Measurements from ENCODE around the gene HRG. TPM values are rescaled to one million over a fixed set of nuclear protein-coding genes. Genes with fewer than 3 reads are reported as not detected.
"Not testable (repeated sequence)": the region's sequence is repeated elsewhere in the genome, so short reads cannot be mapped to it uniquely, and the experiment has no call there.

HRG gene
- total RNA-seq, 4 donors from 2014 or later: not detected

DNA sequence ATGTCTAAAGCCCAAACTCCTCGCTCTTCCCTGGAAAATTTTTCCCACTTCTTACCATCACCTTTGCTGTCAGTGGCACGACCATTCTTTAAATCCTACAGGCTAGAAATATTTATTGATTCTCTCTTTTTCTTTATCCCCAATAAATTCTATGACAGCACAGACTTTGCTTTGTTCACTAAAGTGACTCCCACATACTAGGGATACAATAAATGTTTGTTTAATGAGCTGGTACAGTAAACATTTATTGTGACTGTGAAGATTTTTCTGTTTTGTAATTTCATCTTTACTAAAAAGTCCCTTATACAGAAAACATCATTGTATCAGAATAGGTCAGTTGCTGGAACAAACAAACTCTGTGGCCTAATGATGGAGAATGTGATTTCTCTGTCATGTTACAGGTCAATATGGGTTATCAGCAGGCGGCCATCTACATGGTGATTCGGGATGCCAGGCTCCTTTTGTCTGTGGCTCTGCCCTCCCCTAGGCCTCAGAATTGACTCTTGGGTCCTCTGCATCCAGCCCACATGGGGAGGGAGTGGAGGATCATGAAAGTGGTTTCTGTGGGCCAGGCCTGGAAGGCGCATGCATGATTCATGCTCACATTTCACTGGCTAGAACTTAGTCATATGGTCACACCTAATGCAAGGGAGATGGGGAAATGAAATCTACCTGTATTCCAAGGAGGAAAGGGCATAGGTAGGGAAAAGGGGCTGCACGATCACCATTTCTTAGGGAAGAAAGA lies 28.6 kb downstream of the HRG start:
- H3K27ac ChIP-seq: no peak overlapping the region
- no peaks in the 10 kb centered on the region for H3K36me3 ChIP-seq
- ATAC-seq: no peak
- no peaks in the 10 kb centered on the region for H3K9me3 ChIP-seq
- 75 to 78% methylated on average over 4 to 6 of the region's 6 CpGs for WGBS, 2 donors (ENCODE audit: low coverage in 1 of 2)
- no peak overlapping the region for H3K4me3 ChIP-seq
- TF ChIP-seq POLR2AphosphoS5 (IDR thresholded peaks at IDR 0.05) (no peak), POLR2A (IDR thresholded peaks at IDR 0.05) (no peak), EP300 (IDR thresholded peaks at IDR 0.05) (no peak)
- TF ChIP-seq, protein P1, sequence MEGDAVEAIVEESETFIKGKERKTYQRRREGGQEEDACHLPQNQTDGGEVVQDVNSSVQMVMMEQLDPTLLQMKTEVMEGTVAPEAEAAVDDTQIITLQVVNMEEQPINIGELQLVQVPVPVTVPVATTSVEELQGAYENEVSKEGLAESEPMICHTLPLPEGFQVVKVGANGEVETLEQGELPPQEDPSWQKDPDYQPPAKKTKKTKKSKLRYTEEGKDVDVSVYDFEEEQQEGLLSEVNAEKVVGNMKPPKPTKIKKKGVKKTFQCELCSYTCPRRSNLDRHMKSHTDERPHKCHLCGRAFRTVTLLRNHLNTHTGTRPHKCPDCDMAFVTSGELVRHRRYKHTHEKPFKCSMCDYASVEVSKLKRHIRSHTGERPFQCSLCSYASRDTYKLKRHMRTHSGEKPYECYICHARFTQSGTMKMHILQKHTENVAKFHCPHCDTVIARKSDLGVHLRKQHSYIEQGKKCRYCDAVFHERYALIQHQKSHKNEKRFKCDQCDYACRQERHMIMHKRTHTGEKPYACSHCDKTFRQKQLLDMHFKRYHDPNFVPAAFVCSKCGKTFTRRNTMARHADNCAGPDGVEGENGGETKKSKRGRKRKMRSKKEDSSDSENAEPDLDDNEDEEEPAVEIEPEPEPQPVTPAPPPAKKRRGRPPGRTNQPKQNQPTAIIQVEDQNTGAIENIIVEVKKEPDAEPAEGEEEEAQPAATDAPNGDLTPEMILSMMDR (IDR thresholded peaks at IDR 0.05): no peak
- no peaks in the 10 kb centered on the region for H3K27me3 ChIP-seq
- H3K4me1 ChIP-seq: no peaks in the 10 kb centered on the region

GRCh38 chr3:186696522-186696921 lies 30.7 kb downstream of the HRG start:
- TF ChIP-seq POLR2AphosphoS5 (IDR thresholded peaks at IDR 0.05) (no peak), EP300 (IDR thresholded peaks at IDR 0.05) (no peak), POLR2A (IDR thresholded peaks at IDR 0.05) (no peak)
- TF ChIP-seq, protein P1 (IDR thresholded peaks at IDR 0.05): no peak
- WGBS, 2 donors (ENCODE audit: low coverage in 1 of 2): 88 to 90% methylated on average over 2 of the region's 2 CpGs
- H3K36me3 ChIP-seq: no peaks in the 10 kb centered on the region
- H3K4me3 ChIP-seq: no peak overlapping the region
- ATAC-seq: no peak
- H3K27me3 ChIP-seq: no peaks in the 10 kb centered on the region
- H3K9me3 ChIP-seq: no peaks in the 10 kb centered on the region
- H3K27ac ChIP-seq: no peak overlapping the region
- no peaks in the 10 kb centered on the region for H3K4me1 ChIP-seq

DNA sequence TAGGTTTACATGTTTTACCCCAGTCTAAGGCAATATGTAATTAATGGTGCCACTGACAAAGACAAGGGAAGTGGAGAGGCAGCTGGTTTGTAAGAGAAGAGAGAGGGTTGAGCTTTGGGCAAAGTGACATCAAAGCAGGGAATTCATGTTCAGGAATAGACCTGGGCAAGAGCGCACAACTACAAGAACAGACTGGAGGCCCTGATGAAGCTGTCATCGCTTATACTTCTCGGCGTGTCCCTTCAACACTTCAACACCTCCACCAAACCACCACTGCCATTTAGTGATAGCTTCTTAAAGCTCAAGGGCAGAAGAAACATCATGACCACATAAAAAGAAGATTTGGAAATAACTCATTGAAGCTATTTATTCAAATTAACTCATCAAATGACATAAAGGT lies 31.7 kb downstream of the HRG start:
- 88 to 91% methylated on average over 4 of the region's 4 CpGs for WGBS, 2 donors (ENCODE audit: low coverage in 1 of 2)
- TF ChIP-seq POLR2A (IDR thresholded peaks at IDR 0.05) (no peak), EP300 (IDR thresholded peaks at IDR 0.05) (no peak), POLR2AphosphoS5 (IDR thresholded peaks at IDR 0.05) (no peak)
- TF ChIP-seq, protein P1 (IDR thresholded peaks at IDR 0.05): no peak
- ATAC-seq: no peak
- Histone ChIP-seq H3K9me3 (no peaks in the 10 kb centered on the region), H3K27me3 (no peaks in the 10 kb centered on the region), H3K36me3 (no peaks in the 10 kb centered on the region), H3K4me1 (no peaks in the 10 kb centered on the region), H3K4me3 (no peak overlapping the region), H3K27ac (no peak overlapping the region)

DNA sequence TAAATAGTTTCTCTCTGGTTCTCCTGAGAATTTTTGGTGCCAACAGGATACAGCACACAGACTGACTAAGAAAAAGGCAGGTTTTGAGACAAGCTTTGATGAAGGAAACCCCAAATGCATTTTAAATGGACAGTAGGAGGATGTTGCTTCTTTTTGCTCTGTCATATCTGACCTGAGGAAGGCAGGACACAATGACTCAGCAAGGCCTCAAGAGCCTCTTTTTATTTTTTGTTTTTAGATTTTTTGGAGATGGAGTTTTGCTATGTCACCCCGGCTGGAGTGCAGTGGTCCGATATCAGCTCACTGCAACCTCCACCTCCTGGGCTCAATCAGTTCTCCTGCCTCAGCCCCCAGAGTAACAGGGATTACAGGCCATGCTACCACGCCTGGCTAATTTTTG lies 34.5 kb downstream of the HRG start:
- ATAC-seq: no peak
- no peaks in the 10 kb centered on the region for H3K27me3 ChIP-seq
- H3K4me1 ChIP-seq: no peaks in the 10 kb centered on the region
- TF ChIP-seq EP300 (IDR thresholded peaks at IDR 0.05): no peak
- H3K36me3 ChIP-seq: no peaks in the 10 kb centered on the region
- no peak overlapping the region for H3K4me3 ChIP-seq
- H3K27ac ChIP-seq: no peak overlapping the region
- WGBS, 2 donors (ENCODE audit: low coverage in 1 of 2): 90 to 100% methylated on average over 2 to 3 of the region's 3 CpGs
- no peaks in the 10 kb centered on the region for H3K9me3 ChIP-seq

GRCh38 chr3:186702451-186702850 lies 36.6 kb downstream of the HRG start:
- H3K4me1 ChIP-seq, H3K4me3 ChIP-seq, H3K36me3 ChIP-seq, ATAC-seq, H3K27me3 ChIP-seq, H3K9me3 ChIP-seq, H3K27ac ChIP-seq: not testable (repeated sequence)

DNA sequence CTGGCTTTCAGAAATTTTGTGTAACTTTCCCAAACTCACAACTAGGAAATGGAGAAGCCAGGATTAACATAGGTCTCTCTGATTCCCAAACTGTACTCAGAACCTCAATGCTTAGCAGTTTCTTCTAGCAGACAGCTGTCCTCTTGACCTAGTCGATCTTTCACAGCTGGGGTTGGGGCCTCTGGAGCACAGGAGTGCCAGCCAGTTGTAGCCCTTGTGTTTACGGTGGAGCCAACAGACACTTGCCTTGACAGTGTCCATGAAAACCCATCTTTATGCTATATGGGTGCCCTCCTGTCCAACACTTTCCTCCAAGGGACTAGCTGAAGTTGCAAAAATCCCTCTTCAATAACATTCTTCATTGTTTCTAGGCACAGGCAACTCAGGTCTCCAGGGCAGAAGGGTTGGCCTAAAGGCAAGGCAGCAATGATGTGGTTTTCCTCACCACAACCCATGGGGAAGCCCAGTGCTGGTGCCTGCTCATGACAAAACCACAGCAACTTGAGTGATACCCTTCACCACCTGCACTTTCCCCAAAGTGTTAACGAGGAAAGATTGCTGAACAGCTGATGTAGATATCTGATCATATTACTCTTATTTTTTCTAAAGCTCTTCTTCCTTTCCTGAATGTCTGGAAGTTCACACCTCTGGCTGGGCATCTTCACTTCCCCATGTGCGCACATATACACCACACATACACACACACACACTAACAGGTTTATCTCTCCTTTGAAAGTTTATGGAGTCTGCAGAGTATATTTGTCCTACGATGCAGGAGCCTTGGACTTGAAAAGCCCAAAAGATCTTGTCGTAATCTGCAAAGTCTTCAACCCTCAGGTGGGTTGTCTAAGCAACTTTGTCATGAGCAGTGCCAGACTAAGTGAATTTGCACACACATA lies 40.3 kb downstream of the HRG start:
- H3K9me3 ChIP-seq: no peaks in the 10 kb centered on the region
- no peaks in the 10 kb centered on the region for H3K36me3 ChIP-seq
- H3K4me1 ChIP-seq: no peaks in the 10 kb centered on the region
- no peaks in the 10 kb centered on the region for H3K27me3 ChIP-seq
- H3K4me3 ChIP-seq: no peak overlapping the region
- no peak overlapping the region for H3K27ac ChIP-seq
- no peak for ATAC-seq
- TF ChIP-seq POLR2AphosphoS5 (IDR thresholded peaks at IDR 0.05) (no peak), POLR2A (IDR thresholded peaks at IDR 0.05) (no peak), EP300 (IDR thresholded peaks at IDR 0.05) (no peak)
- TF ChIP-seq, protein P1 (IDR thresholded peaks at IDR 0.05): no peak
- 74 to 79% methylated on average over 5 to 6 of the region's 6 CpGs for WGBS, 2 donors (ENCODE audit: low coverage in 1 of 2)

Data from gastroesophageal sphincter (tissue), 4 donors.